ENCODE measurements around the gene PLA2G2E.

PLA2G2E gene

GRCh38 chr1:19960591-19960990 is 37.2 kb upstream of the PLA2G2E start:
- ATAC-seq, result no peak
- TF ChIP-seq TCF4 (CRISPR knock-in tag; IDR thresholded peaks at IDR 0.05; ENCODE audit: borderline replicate concordance) (no peak), CSDC2 (CRISPR knock-in tag; IDR thresholded peaks at IDR 0.05) (no peak), ZNF565 (CRISPR knock-in tag; conservative IDR thresholded peaks at IDR 0.05; ENCODE audit: low read depth) (no peak), RARB (CRISPR knock-in tag; IDR thresholded peaks at IDR 0.05) (no peak), SNAI2 (CRISPR knock-in tag; IDR thresholded peaks at IDR 0.05) (no peak), ZC3H10 (CRISPR knock-in tag; IDR thresholded peaks at IDR 0.05) (no peak), GLIS3 (CRISPR knock-in tag; IDR thresholded peaks at IDR 0.05) (no peak), ZFP30 (CRISPR knock-in tag; IDR thresholded peaks at IDR 0.05) (no peak)

GRCh38 chr1:19957779-19958178 is 34.4 kb upstream of the PLA2G2E start:
- TF ChIP-seq TSHZ2 (CRISPR knock-in tag; IDR thresholded peaks at IDR 0.05) (no peak), TCF4 (CRISPR knock-in tag; IDR thresholded peaks at IDR 0.05; ENCODE audit: borderline replicate concordance) (no peak), ZNF565 (CRISPR knock-in tag; conservative IDR thresholded peaks at IDR 0.05; ENCODE audit: low read depth) (no peak), CSDC2 (CRISPR knock-in tag; IDR thresholded peaks at IDR 0.05) (no peak), PATZ1 (CRISPR knock-in tag; IDR thresholded peaks at IDR 0.05; ENCODE audit: borderline replicate concordance) (no peak), ISL1 (CRISPR knock-in tag; IDR thresholded peaks at IDR 0.05) (no peak), TOX (CRISPR knock-in tag; IDR thresholded peaks at IDR 0.05; ENCODE audit: borderline replicate concordance) (no peak), ZNF8 (CRISPR knock-in tag; IDR thresholded peaks at IDR 0.05) (no peak), POU6F1 (CRISPR knock-in tag; IDR thresholded peaks at IDR 0.05; ENCODE audit: borderline replicate concordance, low read depth) (no peak), BACH2 (CRISPR knock-in tag; IDR thresholded peaks at IDR 0.05; ENCODE audit: borderline replicate concordance) (no peak), CREB5 (CRISPR knock-in tag; IDR thresholded peaks at IDR 0.05; ENCODE audit: low read depth) (no peak), ESRRG (CRISPR knock-in tag; IDR thresholded peaks at IDR 0.05) (no peak), ZFP30 (CRISPR knock-in tag; IDR thresholded peaks at IDR 0.05) (no peak), ZFP3 (CRISPR knock-in tag; IDR thresholded peaks at IDR 0.05) (no peak)
- no peak for ATAC-seq

GRCh38 chr1:19955534-19956170 is 32.2 kb upstream of the PLA2G2E start:
- no peak for ATAC-seq
- TF ChIP-seq POU6F1 (CRISPR knock-in tag; IDR thresholded peaks at IDR 0.05; ENCODE audit: borderline replicate concordance, low read depth) (no peak), ZNF70 (CRISPR knock-in tag; IDR thresholded peaks at IDR 0.05) (no peak), BACH2 (CRISPR knock-in tag; IDR thresholded peaks at IDR 0.05; ENCODE audit: borderline replicate concordance) (no peak), PPARA (CRISPR knock-in tag; IDR thresholded peaks at IDR 0.05; ENCODE audit: borderline replicate concordance) (no peak), ZC3H10 (CRISPR knock-in tag; IDR thresholded peaks at IDR 0.05) (no peak), ZNF8 (CRISPR knock-in tag; IDR thresholded peaks at IDR 0.05) (no peak), ESRRG (CRISPR knock-in tag; IDR thresholded peaks at IDR 0.05) (no peak), TOX (CRISPR knock-in tag; IDR thresholded peaks at IDR 0.05; ENCODE audit: borderline replicate concordance) (no peak), GLIS3 (CRISPR knock-in tag; IDR thresholded peaks at IDR 0.05) (no peak), TSHZ2 (CRISPR knock-in tag; IDR thresholded peaks at IDR 0.05) (no peak), ZFP30 (CRISPR knock-in tag; IDR thresholded peaks at IDR 0.05) (no peak), OSR1 (CRISPR knock-in tag; IDR thresholded peaks at IDR 0.05) (no peak), RARB (CRISPR knock-in tag; IDR thresholded peaks at IDR 0.05) (no peak), TCF4 (CRISPR knock-in tag; IDR thresholded peaks at IDR 0.05; ENCODE audit: borderline replicate concordance) (no peak), ZFP3 (CRISPR knock-in tag; IDR thresholded peaks at IDR 0.05) (no peak), ISL1 (CRISPR knock-in tag; IDR thresholded peaks at IDR 0.05) (no peak), ARNTL (CRISPR knock-in tag; IDR thresholded peaks at IDR 0.05; ENCODE audit: borderline replicate concordance, low read depth) (no peak)
